ENCODE measurements around the gene PAPSS2.
A peak's percentile ranks its signal among the peaks of the same experiment; 100 is the strongest.

PAPSS2 gene

GRCh38 chr10:87753995-87754866, 94.6 kb downstream of the PAPSS2 start:
- DNase-seq, result peak; percentile 30

DNA sequence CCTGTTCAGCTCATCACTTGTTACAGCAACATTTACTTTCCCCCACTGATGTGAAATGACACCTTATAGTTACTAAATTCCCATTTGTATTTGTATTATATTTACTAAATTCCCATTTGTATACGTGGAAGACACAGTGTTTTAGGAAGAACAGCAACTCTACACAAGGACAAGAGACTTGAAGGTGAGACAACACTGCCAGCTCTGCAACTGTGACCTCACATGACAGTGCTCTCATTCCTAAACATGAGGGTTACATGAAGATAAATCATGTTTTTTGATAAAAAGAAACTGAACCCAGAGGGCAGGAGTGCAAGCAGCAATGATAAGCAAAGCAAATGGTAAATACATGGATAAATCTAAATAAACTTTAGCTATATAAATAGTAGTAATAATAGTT, 98.0 kb downstream of the PAPSS2 start:
- no peak for DNase-seq

DNA sequence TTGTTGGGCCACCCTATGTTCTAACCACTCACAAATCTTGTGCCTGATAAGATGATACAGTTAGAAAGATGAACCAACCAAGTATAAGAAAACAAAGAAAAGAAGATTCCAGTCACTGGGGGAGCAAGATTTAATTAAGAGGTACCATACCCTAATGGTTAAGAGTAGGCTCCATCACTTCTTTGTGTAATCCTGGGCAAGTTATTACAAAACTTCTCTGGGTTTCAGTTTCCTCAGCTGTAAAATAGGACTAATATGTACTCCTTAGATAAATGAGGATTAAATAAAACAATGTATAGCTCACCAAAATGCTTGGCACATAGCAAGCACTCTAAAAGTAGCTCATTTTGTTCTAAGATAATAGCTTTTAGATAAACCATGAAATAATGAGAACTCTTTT, 99.9 kb downstream of the PAPSS2 start:
- no peak for DNase-seq

DNA sequence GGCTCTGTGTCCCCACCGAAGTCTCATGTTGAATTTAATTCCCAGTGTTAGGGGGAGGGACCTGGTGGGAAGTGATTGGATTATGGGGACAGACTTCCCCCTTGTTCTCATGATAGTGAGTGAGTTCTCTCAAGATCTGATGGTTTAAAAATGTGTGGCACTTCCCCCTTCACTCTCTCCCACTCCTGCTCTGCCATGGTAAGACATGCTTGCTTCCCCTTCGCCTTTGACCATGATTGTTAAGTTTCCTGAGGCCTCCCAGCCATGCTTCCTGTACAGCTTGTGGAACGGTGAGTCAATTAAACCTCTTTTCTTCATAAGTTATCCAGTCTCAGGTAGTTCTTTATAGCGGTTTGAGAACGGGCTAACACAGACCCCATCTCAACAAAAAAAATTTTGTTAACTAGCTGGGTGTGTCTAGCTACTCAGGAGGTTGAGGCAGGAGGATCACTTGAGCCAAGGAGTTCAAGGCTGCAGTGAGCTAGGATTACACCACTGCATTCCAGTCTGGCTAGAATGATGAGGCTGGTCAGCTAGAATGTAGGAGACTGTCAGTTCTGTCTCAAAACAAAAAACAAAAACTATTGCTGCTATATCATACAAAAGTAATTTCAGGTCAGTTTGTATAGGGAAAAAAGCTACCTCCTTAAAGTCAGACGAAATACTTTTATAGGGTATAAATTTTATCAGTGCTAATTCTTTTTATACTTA, 100.7 kb downstream of the PAPSS2 start:
- peak; percentile 78 for DNase-seq

GRCh38 chr10:87761153-87761552, 101.5 kb downstream of the PAPSS2 start:
- no peak for DNase-seq

DNA sequence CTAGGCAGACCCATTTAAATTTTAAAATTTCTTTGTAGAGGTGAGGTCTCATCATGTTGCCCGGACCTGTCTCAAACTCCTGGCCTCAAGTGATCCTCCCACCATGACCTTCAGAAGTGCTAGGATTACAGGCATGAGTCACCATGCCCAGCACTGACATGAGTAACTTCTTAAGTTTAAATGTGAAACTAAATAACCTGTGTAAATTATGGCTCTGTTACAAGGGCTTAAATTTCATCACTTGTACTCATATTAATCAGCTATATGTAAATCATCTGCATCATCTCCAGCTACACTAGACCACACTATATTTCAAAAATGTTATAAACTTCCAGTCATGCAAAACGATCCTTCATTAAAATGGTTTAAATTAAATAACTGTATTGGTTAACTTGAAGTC, 102.2 kb downstream of the PAPSS2 start:
- peak; percentile 74 for DNase-seq

- DNase-seq, result no peak
Measured at GRCh38 chr10:87763086-87763861, 103.6 kb downstream of the PAPSS2 start.

DNA sequence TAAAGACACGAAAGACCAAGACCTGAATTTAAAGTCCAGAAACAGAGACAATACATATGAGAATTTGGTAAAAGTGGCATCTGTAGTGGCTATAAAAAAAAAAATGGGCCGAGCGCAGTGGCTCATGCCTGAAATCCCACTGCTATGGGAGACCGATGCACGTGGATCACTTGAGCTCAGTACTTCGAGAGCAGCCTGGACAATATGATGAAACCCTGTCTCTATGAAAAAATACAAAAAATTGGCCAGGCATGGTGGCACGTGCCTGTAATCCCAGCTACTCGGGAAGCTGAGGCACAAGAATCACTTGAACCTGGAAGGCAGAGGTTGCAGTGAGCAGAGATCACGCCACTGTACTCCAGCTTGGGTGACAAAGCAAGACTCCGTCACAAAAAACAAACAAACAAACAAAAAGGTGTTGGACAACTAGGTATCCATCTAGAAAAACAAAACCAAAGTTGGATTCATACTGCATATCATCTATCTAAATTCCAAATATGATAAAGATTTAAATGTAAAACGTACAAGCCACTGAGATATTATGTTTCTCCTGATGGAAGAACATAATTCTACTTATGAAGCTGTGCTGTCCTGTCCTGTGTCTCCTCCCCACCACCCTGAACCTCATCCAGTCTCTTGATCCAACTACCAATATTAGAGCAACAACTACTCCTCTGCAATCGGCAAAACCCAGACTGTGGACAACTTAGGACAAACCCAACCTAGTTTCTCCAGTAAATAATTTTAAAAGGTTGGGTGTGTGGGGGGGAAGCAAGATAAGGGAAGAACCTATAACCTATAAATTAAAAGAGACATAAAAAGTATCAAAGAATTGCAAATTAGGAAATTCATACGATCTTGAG, 104.6 kb downstream of the PAPSS2 start:
- DNase-seq, result no peak

- DNase-seq, result no peak
Measured at GRCh38 chr10:87765666-87766376, 106.1 kb downstream of the PAPSS2 start.

DNA sequence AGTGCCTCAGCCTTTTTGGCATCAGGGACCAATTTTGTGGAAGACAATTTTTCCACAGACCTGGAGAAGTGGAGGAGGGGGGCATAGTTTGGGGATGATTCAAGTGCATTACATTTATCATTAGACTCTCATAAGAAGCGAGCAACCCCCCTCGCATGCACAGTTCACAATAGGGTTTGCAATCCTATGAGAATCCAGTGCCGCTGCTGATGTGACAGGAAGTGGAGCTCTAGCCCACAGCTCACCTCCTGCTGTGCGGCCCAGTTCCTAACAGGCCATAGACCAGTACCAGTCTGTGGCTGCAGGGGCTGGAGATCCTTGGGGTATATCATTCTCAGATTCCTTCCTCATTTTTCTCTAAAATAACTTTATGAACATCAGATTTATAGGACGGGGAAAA, 107.6 kb downstream of the PAPSS2 start:
- no peak for DNase-seq

DNA sequence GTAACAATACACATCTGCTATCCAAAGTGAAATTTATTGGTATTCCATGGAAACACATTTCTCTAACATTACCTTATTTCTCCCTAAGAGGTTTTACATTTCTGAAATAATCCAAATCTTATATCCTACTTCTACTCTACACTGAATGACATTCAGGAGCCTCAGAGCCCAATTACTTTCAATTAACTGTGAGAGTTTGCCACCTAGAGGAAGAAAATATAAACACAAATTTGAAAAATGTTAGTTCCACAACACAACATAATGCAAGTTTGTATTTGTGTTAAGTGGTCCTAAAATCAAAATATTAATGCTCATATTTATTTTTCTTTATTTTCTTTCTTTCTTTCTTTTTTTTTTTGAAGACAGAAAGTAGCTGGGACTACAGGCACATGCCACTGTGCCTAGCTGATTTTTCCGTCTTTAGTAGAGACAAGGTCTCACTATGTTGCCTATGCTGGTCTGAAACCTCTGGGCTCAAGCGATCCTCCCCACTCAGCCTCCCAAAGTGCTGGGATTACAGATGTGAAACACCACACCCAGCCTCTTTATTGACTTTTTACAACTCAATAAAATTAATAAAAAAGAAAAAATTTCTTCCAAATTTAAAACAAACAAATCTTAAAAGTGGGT, 112.3 kb downstream of the PAPSS2 start:
- DNase-seq, result peak; percentile 12

DNA sequence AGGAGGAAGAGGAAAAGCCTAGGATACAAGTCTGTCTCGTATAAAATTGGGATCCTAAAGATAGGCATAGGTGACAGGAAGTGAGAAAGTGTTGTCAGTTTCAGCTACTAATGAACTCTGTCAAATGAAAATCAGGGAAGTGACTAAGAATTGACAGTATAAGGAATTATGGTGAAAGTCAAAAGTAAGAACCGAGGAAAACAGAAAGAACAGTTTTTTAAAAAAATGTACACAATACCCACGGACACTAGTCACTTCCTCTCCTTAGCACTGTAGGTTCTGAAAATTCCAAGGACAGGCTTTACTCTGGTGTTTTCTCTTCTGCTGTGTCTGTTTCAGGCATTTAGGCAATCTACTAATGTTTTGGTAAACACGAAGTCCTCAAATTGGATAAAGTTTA, 116.1 kb downstream of the PAPSS2 start:
- peak; percentile 66 for DNase-seq

DNA sequence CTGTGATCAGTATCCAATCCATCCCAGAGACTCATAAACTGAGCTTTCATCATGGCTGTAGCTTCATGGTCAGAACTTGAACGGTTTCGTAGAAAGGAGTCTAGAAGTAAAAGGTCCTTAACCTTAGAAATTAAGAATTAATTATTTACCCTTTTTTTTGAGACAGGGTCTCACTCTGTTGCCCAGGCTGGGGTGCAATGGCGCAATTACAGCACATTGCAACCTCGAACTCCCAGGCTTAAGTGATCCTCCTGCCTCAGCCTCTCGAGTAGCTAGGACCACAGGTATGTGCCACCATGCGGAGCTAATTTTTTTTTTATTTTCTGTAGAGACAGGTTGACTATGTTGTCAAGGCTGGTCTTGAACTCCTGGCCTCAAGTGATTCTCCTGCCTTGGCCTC, 116.7 kb downstream of the PAPSS2 start:
- no peak for DNase-seq

GRCh38 chr10:87781545-87781944, 121.9 kb downstream of the PAPSS2 start:
- no peak for DNase-seq

GRCh38 chr10:87782721-87783120, 123.0 kb downstream of the PAPSS2 start:
- DNase-seq, result no peak

- DNase-seq, result no peak
Measured at GRCh38 chr10:87786421-87786820, 126.7 kb downstream of the PAPSS2 start.

- DNase-seq, result no peak
Measured at GRCh38 chr10:87790185-87790584, 130.5 kb downstream of the PAPSS2 start.

GRCh38 chr10:87794285-87794684, 134.6 kb downstream of the PAPSS2 start:
- no peak for DNase-seq
